Measurements from ENCODE around the gene SDF2L1.

SDF2L1 gene

DNA sequence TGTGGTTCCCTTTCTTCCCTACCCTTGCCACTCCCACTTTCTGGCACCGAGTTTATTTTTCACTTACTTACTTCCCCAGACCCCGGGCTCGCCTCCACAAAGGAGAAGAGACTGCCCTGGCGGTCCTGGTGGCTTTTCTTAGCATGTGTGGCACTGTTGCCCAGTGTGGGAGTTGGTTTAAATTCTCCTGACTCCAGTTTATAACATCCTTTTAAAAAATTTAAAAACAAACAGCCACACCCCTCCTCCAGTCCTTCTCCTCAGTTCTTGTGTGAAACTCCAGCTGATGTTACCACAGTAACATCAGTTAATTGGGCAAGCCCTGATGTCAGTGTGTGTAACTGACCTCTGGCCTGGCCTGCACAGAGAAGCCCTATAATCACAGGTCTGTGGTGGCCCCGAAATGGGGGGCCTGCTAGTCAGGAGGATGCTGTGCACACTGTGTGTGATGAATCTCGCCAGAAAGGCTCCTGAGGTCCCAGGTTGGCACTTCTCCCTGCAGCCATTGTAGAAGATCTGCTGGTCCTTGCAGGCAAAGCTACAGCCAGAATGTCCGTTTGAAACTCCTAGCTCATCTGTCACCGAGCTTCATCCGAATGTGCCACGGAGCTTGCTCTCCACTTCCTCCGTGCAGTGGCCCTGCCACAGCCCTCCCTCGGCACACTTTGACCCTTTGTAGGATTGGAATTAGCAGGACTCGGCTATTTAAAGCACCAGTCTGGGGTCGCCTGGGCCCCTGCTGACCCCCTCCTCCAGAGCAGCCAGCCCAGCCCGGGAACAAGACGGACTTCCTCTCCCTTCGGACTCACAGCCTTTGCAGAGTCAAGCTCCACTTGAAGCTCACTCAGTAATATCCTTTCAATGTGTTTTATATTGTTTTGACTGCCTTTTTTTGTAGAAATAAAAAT lies 19.8 kb upstream of the SDF2L1 start:
- DNase-seq: peak; percentile 38

GRCh38 chr22:21622919-21623647 lies 19.0 kb upstream of the SDF2L1 start:
- peak; percentile 59 for DNase-seq

DNA sequence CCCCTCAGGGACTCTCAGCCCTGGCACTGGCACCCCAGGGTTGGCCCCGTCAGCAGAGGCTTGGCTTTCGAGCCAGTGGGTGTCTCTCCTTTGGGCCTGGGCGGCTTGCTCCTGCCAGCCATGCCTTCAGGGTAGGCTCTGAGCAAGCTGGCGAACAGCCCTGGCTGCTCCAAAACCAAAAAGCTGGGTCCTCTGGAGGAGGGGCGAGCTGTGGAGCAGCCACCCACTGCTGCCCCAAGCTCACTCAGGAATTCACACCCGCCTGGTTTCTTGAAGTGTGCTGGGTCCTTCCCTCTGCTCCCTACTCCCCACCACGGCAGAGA lies 18.5 kb upstream of the SDF2L1 start:
- peak; percentile 59 for DNase-seq

DNA sequence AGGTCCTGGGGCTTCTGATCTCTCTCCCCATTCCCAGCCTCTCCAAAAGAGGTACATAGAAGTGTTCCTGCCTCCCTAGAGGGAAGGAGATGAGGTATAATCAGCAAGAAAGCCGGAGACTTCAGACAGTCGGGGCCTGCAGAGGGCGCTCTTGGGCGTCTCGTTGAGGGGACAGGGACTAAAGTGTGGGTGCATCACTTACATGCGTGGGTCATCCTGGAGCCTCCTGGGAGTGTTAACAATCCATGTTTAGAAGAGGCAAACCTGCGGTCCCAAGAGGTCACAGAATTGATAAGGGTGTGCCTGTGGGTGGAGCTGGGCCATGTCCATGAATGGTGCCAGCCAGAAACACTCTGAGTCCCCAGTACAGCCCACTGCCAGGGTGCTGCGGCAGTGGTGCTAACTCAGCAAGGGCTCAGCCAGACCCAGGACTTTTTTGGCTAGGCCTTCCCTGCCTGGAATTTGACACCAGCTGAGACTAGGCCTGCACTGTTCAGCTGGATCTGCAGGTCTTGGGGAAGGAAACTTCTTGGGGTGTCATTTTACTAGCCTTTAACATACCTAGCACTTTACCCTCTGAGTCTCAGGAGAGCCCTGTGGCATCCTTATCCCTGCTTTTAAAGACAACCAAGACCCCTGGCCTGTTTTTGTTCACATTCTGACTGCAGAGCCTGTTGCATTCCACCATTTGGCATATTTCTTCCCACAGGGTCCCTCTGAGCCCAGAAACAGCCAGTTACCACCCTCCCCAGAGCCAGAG lies 17.8 kb upstream of the SDF2L1 start:
- DNase-seq: no peak

DNA sequence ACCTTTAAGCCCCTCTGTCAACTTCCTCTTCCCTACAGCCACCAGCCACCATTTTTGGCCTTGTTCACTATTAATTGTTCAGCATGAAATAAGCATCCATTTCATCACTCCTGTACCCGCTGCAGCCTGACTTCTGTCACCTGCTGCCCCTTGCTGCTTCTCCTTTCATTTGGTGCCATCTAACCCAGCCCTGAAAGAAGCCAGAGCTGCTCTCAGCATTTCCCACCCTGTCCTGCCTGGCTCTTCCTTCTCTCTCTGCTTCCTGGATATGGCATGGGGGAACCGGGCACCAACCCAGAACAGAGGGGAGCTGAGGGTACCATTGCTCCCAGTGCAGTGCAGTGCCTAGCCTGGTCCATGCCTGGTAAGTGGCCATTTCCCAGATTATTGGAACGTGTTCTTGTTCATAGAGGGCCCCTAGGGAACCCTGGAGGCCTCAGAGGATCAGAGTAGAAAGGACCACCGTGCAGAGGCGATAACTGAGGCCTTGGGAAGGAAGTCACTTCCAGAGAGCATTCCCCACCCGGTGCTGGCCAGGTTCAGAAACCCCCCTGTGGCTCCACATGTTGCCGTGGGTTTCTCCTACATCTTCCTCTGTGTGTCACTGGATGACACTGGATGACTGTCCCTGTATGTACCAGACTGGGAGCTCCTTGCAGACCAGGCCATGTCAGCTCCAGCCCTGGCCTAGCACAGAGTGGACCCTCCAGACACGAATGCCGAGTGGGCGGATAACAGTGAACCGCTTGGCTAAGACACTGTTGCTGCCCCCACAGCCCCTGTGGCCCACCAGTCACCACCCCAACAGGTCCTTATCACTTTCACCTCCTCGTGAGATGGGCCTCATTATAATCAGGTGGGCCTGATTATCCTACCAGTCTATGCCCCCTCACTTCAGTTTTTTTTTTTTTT lies 17.0 kb upstream of the SDF2L1 start:
- no peak for DNase-seq

DNA sequence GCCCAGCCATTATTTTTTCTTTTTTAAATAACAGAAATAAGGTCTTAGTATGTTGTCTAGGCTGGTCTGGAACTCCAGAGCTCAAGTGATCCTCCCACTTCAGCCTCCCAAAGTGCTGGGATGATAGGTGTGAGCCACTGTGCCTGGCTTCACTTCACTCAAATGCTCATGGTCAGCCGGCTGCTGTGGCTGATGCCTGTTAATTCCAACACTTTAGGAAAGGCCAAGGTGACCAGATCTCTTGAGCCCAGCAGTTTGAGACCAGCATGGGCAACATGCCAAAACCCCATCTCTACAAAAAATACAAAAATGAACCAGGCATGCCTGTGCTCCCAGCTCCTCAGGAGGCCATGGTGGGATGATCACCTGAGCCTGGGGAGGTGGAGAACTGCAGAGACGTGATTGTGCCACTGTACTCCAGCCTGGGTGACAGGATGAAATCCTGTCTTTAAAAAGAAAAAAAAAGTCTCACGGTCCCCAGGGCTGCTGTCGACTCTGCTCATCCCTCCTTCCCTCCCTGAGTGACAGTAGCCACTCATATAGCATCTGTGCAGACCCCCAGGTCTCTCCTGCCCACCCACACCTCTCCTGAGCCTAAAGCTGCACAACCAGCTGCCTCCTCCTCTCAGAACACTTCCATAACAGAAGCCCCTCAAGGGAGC lies 15.9 kb upstream of the SDF2L1 start:
- no peak for DNase-seq

DNA sequence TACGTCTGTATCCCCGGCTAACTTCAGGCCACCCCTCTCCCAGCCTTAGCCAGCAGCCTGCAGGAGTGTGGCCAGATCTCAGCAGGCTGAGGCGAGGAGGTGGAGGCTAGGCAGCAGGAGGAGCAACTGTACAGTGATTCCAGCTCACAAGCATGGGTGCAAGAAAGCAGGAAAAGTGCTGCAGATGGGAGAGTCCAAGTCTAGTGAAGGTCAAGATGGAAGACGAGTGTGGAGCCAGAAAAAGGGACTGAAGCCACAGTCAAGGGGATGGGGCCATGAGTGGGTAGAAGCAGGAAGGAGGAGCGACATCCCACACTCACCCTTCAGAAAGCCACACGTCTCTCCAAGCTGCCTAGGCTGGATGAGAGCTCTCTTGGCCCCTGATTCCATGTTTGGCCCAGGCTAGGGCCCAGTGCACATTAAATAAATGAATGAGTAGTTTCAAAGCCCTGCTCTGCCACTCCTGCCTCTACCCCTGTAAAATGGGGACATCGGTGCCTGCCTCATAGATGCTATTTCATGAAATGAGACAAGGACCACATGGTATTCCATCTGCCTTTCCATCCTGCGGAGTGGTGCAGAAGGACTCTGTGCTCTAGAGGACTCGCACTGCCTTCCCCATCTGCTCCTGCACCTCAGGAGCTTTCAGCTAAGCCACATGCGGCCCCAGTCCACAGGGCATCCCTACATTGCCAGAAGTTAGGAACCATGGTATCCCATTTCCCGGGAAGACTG lies 15.2 kb upstream of the SDF2L1 start:
- DNase-seq: no peak

GRCh38 chr22:21628386-21629254 lies 13.5 kb upstream of the SDF2L1 start:
- no peak for DNase-seq

- DNase-seq: peak; percentile 92
Measured at GRCh38 chr22:21629255-21630149, 12.6 kb upstream of the SDF2L1 start, which contains the start of gene YDJC. Gene YDJC, minus strand, starts transcription at chr22:21630022. Its CDS starts 8 bp downstream, at chr22:21630014.

GRCh38 chr22:21631025-21631424 lies 11.1 kb upstream of the SDF2L1 start:
- DNase-seq: no peak

DNA sequence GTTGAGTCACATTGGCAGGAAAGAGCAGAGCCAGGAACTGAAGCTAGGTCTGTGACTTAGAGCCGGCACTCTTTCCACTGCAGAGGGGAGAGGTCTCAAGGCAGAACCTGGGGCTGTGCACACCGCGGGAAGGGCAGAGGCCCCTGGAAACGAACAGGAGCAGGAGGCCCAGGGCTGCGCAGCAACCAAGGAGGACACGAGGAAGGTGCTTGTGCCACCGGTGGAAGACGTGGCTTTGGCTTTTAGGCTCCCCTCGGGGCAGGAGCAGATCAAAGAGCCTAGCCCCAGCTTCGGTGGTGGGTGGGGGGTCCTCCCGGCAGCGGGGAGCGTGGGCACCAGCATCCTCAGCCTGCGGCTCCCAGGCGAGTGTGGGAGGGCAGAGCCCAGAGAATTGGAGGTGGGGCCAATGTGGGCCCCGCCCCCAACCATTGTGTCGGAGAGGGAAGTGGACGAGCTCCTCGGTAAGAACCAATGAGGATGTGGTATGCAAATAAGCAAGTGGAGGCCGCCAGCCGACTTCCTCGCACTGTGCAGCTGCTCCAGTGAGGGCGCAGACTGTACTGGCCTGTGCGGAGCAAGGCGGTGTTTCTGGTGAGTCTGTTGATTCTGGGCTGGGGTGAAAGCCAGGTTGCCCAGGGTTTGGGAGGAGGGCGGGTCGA lies 9.7 kb upstream of the SDF2L1 start, which contains the start of gene CCDC116:
Gene CCDC116, plus strand, starts transcription at position 524 of the 659 bp plus-strand sequence. CDS start 422 bp downstream, outside the sequence.
- no peak for DNase-seq

DNA sequence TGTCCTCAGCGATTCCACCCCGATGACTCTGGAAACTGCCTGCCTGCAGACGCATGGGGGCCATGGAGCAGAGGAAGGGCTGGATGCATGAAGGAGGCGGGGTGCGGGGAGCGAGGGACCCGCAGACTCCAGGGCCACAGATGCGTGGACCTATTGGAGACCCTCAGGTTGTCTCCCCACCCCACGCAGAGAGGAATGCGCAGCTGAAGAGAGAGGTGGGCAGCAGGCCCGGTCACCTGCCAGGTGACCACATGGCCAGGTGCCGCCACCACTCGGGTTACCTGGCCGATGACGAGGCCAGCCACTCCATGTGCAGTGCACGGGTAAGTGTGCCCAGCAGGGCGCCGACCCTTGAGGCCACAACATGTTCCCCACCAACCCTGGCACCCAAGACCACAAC lies 9.2 kb upstream of the SDF2L1 start:
- no peak for DNase-seq

GRCh38 chr22:21633481-21633880 lies 8.6 kb upstream of the SDF2L1 start:
- no peak for DNase-seq

- DNase-seq: no peak
Measured at GRCh38 chr22:21634081-21634480, 8.0 kb upstream of the SDF2L1 start.

GRCh38 chr22:21634844-21635243 lies 7.3 kb upstream of the SDF2L1 start:
- DNase-seq: no peak

- DNase-seq: no peak
Measured at GRCh38 chr22:21635771-21636510, 6.2 kb upstream of the SDF2L1 start.

DNA sequence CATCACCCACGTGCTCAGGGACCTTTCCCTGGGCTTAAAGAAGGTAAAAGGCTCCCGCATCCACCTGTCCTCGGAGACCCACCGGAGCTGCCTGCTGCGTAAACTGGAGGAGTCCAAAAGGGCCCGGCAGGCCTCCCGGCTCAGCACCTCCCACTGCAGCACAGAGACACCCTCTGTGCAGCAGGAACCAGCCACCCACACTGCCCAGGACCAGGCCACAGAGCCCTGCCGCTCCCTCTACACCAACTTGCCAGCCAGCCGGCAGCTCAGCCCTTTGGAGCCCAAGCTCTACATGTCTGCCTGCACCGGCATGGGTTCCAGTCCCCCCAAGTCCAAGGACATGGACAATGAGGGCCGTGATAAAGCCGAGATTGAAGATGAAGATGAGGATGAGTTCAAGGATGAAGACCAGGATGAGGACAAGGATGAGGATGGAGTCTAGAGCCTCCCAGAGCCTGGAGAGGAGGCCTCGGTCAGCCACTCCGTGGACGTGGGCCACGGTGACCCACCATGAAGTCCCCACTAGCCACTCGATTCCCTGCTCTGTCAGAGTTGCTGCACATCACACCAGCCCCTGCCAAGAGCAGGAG lies 5.4 kb upstream of the SDF2L1 start:
- DNase-seq: no peak
